GM18507 (cell line): ENCODE measurements around the gene GPR153.

Source experiments
- DNase-seq: peaks from one replicate; pipeline ENCODE4 v3.0.0; 2011; ENCODE audit warnings: low read depth; ENCODE audit not compliant: insufficient read length; ENCODE audit errors: extremely low spot score
- FAIRE-seq: peaks from 2 replicates; lab custom pipeline; 2011; peaks lifted over from hg19 to GRCh38; lab: Jason Lieb, UNC

Gene GPR153

GRCh38 chr1:6272452-6272851 lies 11.6 kb upstream of the GPR153 start:
- DNase-seq (no peak), FAIRE-seq (no peak)

GRCh38 chr1:6271554-6271953 lies 10.7 kb upstream of the GPR153 start:
- DNase-seq (no peak), FAIRE-seq (no peak)

GRCh38 chr1:6271006-6271405 lies 10.1 kb upstream of the GPR153 start:
- no peak for FAIRE-seq
- DNase-seq, result no peak

- FAIRE-seq (no peak), DNase-seq (no peak)
Measured at GRCh38 chr1:6270401-6270800, 9.5 kb upstream of the GPR153 start.

GRCh38 chr1:6269720-6270400 lies 9.0 kb upstream of the GPR153 start:
- DNase-seq (no peak), FAIRE-seq (no peak)

GRCh38 chr1:6269296-6269695 lies 8.4 kb upstream of the GPR153 start:
- DNase-seq (no peak), FAIRE-seq (no peak)

- DNase-seq (no peak), FAIRE-seq (no peak)
Measured at GRCh38 chr1:6268415-6268814, 7.5 kb upstream of the GPR153 start.

- FAIRE-seq (no peak), DNase-seq (no peak)
Measured at GRCh38 chr1:6267686-6268322, 6.9 kb upstream of the GPR153 start.

GRCh38 chr1:6266641-6267040 lies 5.7 kb upstream of the GPR153 start:
- DNase-seq (no peak), FAIRE-seq (no peak)

GRCh38 chr1:6265151-6265550 lies 4.3 kb upstream of the GPR153 start:
- no peak for DNase-seq
- FAIRE-seq, result no peak

- FAIRE-seq (no peak), DNase-seq (no peak)
Measured at GRCh38 chr1:6263716-6264115, 2.8 kb upstream of the GPR153 start.

- DNase-seq (no peak), FAIRE-seq (no peak)
Measured at GRCh38 chr1:6262555-6263420, 1.9 kb upstream of the GPR153 start.

- no peak for DNase-seq
- no peak for FAIRE-seq
Measured at GRCh38 chr1:6261615-6261995, 707 bp upstream of the GPR153 start.

GRCh38 chr1:6260433-6260934 lies 414 bp downstream of the GPR153 start:
- DNase-seq, result no peak

GRCh38 chr1:6259491-6260362 lies 1.2 kb downstream of the GPR153 start:
- DNase-seq (peak; percentile 68), FAIRE-seq (peak; percentile 55)

More at GRCh38 chr1:6260433-6260934, 414 bp downstream of the GPR153 start:
- FAIRE-seq, result no peak

- DNase-seq (no peak), FAIRE-seq (no peak)
Measured at GRCh38 chr1:6258675-6259074, 2.2 kb downstream of the GPR153 start.

- no peak for FAIRE-seq
- no peak for DNase-seq
Measured at GRCh38 chr1:6257541-6258069, 3.3 kb downstream of the GPR153 start.

GRCh38 chr1:6256645-6257044 lies 4.3 kb downstream of the GPR153 start:
- FAIRE-seq, result no peak
- no peak for DNase-seq

- no peak for FAIRE-seq
Measured at GRCh38 chr1:6254691-6255090, 6.2 kb downstream of the GPR153 start.

More at GRCh38 chr1:6254691-6255090, 6.2 kb downstream of the GPR153 start:
- no peak for DNase-seq
